Stimulated activated CD8-positive, alpha-beta memory T cell treated with anti-CD3 and anti-CD28 coated beads, Interleukin-15, amount 100 ng/mL, for 24 hours (primary cell): ENCODE data around the gene SGCD.

Source experiments
- DNase-seq: peaks from one replicate; pipeline ENCODE4 v3.0.0-alpha.2; 2020; ENCODE audit warnings: low read depth

Gene SGCD

DNA sequence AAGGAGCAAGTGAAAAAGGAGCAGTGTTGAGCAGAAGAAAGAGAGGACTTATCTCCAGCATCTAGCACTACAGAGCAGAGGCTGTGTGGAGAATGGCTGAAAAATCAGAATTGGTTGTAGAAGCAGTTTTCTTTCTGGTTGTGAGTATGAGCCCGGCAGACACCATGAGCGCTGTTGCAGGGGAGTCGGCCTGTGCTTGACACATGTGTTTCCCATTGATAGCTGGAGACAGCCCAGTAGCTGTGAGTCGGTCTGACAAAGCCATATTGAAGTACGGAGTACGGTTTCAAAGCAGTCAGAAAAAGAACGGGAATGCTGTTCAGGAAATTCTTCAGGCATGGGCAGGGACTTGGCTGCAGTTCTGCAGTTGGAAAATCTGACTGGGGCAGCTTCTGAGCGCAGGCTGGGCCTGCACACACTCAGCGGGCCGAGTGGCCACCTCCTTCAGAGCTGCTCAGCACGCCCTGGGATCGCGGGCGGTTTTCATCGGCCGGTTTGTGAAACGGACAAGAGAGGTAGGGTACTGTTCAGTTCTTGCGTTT, at the start of gene SGCD:
TSS of gene SGCD (plus strand) at position 447 of the 542 bp plus-strand sequence.
- no peak for DNase-seq

DNA sequence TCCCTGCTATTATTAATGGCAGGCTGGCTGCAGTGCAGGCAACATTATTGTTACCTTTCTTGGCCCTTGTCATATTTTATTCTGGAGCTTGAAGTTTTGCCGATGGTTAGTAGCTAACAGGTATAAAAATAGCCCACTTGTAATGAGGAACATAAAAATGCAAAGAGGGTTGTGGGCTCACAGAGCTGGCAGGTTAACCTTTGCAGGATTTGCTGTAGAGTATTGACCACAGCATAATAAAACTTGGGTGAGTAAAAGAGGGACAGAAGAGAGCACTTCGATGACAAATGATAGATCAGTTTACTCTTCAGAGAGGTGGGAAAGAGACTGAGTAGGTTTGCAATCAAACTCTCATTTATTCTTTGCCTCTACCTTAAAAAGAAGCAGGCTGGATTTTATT, 49.7 kb upstream of the SGCD start:
- DNase-seq, result no peak

DNA sequence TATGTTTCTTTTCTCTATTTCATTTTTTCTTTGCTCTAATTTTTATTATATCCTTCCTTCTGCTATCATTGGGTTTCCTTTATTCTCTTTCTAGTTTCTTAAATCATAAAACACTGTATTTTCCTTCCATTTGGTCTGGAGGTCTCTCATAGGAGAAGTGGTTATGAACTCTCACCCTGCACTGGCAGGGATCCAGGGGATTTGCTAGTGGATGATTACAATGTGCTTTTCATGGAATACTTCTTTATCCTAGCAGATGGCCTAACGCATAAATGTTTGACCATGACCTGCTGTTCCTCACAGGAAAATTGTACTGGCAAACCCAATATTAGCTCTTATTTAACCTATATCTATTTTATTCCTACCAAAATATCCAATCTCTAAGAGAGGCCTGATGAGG, 31.5 kb upstream of the SGCD start:
- DNase-seq, result no peak

DNA sequence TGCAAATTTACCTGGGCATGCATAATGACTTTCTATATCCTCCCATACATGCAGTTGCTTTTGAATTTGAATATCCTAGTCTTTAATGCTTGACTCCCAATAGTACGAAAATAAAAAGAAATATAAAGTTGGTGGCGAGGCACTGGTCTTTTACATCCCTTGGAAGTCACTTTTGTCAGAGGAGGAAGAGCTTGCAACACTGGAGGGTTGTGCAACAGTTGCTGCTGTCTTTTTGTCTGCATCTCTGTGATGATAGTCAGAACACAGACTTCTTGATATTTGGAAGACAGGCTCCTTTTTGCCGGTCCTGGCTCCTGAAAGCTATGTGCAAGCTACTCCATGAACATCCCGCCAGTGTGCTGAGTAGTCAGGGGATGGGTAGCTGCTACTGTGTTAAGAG, 16.8 kb upstream of the SGCD start:
- DNase-seq, result no peak

DNA sequence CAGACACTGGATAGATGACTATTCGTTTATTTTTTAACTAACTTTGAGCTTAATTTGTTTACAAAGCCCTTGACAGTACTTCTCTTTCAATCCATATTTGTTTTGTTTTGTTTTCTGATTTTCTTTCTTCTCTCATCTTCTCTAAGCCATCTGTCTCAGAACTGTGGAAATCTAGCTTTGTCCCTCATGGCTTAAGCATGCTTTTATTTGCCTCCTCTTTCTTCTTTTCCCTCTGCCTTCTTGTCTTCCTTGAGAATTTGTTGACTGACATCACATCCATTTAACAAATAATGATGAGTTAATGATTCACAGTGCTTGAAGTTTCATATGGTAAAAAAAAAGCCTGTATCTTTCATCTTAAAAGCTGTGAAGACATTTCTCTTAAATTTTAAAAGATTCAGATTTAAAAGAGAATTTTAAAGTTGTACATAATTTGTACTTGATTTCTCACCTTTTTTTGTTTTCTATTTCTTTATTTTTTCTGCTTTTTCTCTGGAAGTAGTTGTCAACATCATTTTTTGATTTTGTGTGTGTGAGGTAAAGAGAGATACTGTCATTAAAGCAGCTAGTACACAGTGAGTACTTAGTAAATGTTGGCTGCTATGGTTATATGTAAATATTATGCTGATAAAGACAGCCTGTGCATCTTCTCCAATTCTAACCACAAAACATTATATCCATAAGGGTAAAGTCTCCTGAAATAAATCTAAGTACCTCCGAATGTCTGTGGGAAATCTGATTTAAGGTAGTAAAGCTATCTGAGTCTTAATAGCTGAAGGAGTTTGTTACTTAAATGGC, 13.9 kb upstream of the SGCD start:
- DNase-seq, result no peak

GRCh38 chr5:156314416-156314815, 12.5 kb upstream of the SGCD start:
- no peak for DNase-seq

DNA sequence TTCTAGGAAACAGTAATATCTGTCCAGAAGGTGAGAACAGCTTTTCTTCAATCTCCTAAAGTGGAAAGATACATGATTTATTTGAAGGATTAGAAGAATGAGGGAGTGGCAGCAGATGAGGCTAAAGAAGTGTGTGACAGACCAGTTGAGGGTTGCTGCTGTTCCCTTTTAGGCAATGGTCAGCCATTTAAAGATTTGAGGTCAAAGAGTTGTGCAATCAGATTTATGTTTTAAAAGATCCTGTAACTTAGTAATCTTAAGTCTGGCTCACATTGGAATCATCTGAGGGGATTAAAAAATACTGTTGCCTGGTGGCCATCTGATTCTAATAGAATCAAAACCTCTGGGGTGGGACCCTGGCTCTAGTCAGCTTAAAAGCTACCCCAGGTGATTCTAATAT, 4.3 kb upstream of the SGCD start:
- no peak for DNase-seq

DNA sequence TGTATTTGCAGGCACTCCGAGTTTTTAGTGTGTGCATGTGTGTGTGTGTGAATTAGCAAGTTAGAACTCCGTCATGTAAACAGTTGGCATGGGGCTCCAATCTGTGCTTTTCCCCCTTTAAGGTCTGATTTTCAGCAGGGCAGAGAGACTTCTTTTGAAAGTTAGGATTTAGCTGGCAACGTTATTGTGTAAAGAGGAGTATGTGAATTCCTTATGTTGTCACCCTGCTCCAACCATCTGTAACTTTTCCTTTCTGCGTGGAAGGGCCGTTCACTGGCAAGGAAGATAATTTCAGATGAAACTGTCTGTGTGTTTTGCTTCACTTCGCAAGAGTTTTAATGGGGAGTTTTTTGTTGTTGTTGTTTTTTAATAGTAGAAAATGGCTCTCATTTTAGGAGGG, 332 bp downstream of the SGCD start:
- DNase-seq, result no peak

- DNase-seq, result no peak
Measured at GRCh38 chr5:156328161-156328560, 1.2 kb downstream of the SGCD start.

DNA sequence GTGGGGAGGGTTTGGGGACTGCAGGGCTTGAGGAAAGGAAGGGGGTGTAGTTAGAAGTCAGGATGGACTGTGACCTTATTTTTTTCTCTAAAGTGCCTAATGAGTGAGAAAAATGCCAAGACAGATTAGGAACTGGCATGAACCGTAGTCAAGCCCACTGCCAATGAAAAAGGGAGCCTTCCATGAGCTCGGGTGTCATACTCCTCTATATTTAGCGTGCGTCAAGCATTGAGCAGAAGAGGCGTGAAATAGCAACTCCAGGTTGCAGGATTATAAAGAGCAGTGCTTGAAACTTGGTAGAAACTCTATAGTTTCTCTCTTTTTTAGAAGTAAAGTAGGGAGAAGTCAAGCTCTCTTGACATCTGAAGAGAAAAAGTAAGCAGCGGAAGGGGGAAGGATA, 1.8 kb downstream of the SGCD start:
- no peak for DNase-seq

DNA sequence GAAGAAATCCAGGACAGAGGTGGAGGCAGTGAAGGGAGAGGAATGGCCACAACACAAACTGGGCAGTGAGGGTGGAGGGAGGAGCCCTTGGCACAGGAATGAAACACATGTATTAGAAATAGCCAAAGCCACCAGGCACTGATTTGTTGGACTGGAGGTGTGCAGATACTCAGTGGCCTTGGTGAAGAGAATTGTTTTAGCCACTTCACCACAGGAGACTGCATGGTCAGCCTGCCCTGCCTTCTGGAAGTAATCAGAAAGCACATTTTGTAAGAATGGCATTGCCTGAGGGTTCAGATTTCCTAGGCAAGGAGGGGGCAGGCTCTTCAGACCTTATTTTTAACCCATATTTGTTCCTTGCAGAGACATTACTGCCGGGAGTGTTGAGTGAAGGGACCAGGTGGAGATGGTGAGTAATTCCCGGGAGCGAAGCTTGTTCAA, 2.2 kb downstream of the SGCD start:
- no peak for DNase-seq

GRCh38 chr5:156330141-156330870, 3.3 kb downstream of the SGCD start:
- DNase-seq, result no peak

- no peak for DNase-seq
Measured at GRCh38 chr5:156331181-156331580, 4.2 kb downstream of the SGCD start.

- no peak for DNase-seq
Measured at GRCh38 chr5:156331845-156332244, 4.9 kb downstream of the SGCD start.

- no peak for DNase-seq
Measured at GRCh38 chr5:156332245-156332644, 5.3 kb downstream of the SGCD start.

DNA sequence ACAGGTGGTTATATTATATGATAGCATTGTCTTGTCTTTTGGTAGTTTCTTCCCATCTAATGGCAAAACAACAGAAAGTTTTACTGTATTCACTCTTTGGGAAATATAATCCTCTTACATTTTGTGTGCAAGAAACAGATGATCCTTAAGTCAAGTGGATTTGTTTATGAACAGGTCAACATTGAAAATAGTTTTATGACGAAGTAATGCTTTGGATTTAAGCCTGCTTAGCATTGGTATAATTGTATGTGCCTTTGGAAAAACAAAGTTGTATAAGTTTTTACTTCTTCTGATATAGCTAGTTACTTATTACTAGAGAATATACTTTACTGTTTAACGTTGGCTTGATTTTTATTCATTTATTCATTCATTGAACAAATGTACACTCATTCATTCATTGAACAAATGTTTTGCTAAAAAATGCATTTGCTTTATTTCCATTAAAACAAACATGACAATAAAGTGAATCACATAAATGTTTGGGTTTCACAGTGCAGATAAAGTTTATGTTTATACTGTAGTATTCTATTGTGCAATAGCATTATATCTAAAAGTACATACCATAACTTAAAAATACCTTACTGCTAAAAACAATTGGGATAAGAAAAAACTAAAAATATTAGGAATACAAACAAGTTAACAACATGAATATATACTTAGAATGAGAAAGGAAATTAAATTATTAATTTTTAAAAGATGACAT, 12.3 kb downstream of the SGCD start:
- DNase-seq, result no peak

GRCh38 chr5:156340893-156341292, 13.9 kb downstream of the SGCD start:
- no peak for DNase-seq

- no peak for DNase-seq
Measured at GRCh38 chr5:156350256-156350655, 23.3 kb downstream of the SGCD start.

GRCh38 chr5:156351423-156351822, 24.5 kb downstream of the SGCD start:
- DNase-seq, result no peak

DNA sequence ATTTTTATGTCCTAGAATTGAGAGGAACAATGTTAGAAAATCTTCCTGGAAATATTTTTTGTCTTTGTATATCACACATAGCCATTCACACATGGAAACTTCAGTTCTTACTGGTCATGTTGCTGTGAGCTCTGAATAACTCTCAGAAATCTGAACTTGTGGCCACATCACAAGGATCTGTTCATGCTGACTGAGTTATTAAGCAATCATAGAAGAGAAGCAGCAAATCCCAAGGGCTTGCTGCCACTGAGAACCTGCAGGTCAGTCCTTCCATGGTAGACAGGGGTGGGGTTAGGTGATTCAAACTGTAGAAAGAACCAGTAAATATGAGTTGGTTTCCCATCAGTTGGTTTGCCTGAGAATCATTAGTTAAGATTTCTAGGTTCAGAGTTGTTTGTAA, 27.6 kb downstream of the SGCD start:
- DNase-seq, result no peak

- DNase-seq, result no peak
Measured at GRCh38 chr5:156356238-156356637, 29.3 kb downstream of the SGCD start.

DNA sequence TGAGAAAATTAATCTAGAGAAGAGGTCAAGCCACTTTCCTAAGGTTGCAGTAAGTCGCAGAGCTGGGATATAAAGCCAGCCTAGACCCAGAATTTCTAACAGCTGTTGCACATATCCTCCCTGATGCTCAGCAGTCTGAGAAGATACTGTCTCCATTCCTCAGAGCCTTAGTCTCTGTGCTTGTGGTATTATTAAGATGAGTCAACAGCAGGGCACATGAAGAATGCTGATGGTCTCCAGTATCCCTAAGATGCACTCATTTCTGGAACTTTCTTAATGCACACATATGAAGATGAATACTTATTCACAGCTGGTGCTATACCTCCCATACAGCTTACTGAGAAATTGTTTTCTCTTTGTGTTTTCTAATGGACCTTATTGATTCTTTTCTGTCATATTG, 32.5 kb downstream of the SGCD start:
- DNase-seq, result no peak
